ENCODE data around the gene FRMPD2.
"Not testable (repeated sequence)": the region's sequence is repeated elsewhere in the genome, so short reads cannot be mapped to it uniquely, and the experiment has no call there.

The FRMPD2 gene

DNA sequence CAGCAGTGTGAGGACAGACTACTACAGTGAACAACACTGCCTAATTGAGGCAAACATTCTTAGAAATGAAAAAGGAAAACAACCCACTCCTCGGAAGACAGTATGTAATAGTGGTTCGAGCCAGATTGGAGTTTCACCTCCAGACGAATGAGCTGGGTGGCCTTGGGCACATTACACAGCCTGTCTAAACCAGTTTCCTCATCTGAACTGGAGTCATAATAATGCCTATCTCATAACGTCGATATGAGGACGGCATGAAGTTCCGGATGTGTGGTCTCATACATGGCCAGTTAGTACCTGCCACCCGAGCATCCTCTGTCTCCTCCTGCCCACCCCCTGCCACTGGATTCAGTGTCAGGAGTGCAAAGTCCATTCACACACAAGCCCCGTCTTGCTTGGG, 15.8 kb upstream of the FRMPD2 start:
- DNase-seq (ENCODE audit: low read depth, low spot score): no peak

DNA sequence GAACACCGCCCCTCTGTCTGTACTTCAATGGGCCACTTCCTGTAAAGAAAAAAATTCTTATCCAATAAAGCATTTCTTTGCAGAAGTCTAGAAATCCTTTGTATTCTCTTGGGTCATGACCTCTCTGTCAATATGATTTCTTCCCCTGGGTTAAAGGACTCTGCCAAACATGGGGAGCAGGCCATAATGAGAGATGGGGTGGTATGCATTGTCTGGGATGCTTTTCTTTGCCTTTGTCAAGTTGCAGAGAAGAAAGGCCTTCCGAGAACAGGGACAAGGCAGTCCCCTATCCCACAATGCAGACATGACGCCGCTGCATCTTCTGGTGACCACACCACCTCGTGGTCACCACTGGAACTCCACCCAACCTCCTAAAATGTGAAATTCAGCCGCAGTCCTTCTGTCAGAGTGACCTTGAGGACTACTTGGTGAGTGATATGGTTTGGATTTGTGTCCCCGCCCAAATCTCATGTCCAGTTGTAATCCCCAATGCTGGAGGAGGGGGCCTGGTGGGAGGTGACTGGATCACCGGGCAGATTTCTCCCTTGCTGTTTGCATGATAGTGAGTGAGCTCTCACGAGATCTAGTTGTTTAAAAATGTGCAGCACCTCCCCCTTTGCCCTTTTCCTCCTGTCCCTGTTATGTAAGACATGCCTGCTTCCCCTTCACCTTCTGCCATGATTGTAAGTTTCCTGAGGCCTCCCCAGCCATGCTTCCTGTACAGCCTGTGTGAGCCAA, 15.2 kb upstream of the FRMPD2 start:
- DNase-seq (ENCODE audit: low read depth, low spot score): peak; percentile 63

DNA sequence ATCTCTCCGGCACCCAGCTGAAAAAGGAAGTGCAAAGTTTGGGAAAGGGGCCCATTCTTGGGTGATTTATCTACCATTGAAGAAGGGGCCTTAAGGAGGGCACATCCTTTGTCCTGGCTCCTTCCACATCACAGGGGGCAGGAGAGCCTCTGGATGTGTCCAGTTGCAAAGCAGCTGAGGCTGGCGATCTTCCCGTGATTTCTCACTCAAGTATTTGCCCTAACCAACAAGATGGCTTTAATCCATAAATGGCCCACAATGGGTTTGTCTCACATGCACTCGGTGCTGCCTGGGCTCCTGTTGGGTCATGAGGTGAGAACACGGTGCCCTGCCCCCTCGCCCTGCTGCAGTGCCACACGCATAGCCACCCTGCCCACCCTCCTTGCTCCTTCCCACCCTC, 14.2 kb upstream of the FRMPD2 start:
- DNase-seq (ENCODE audit: low read depth, low spot score): no peak

DNA sequence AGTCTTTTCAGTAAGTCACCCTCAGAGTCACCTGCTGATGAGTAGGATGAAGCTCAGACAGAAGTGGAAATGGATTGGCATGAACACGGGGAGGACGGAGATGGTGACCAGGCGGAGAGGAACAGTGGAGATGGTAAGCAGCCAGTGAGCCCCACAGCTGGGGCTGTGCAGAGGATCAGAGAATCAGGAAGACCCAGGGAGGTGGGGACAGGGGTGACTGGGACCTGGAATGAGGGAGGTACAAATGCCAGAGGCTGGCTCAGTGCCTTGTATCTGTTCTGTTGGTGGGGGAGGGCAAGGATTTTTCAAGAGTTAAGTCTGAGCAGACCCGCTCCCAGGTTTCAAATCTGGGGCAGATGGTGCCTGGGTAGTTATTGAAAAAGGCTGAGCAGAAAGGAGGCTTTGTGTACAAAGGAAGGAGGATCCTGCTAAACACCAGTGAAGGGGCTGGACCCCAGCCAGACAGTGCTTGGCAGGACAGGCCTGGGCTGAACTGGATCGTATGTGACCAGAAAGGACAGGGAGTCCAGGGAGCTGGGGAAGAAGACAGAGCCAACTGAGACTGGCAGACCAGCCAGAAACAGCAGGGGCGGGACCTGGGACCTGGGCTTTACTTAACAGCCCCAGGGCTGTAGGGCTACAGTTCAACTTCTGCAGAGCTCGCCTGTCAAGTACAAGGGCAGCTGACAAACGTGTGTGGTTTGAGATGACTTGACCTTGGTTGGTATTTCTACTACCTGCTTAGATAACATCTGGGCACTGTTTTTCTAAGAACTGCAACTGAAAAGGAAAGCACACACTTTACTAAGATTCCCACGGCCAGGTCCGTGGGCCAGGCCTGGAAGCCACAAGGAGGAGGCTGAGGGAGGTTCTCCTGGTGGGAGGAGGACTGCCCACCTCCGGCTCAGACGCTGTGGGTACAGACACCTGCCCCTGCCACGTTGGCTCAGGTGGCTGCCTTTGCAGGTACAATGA, 13.2 kb upstream of the FRMPD2 start:
- no peak for DNase-seq (ENCODE audit: low read depth, low spot score)

DNA sequence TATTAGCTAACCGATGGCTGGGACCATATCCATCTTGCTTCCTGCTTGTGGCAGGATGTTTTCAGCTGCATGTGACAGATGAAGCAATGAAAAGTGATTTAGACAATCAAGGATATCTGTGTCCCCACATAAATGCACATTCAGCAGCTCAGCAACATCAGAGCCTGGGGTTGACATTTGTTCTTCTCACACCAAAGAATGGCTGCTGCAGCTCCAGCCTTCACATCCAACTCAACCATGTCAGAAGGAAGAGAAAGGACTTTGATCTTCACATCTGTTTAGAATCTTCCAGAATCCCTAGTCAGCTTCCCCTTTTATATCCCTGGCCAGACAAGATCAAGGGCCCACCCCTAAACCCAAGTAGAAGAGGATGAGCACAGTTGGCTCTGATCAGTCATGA, 11.9 kb upstream of the FRMPD2 start:
- DNase-seq (ENCODE audit: low read depth, low spot score): no peak

DNA sequence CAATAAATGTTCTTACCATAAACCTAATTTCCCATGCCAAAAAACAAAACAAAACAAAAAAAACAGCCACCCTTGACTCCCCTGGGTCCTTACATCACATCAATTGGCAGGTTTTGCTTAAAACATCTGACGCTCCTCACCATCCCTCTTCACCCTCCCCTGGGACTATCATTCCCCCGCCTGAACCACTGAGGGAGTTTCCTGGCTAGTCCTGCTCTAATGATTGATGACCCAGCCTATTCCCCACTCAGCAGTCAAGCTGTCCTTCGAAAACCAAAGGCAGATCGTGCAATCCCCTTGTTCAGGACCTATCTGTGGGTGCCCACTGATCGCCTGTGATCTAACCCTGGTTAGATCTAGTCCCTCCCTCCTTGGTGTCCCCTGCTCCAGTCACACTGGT, 11.2 kb upstream of the FRMPD2 start:
- no peak for DNase-seq (ENCODE audit: low read depth, low spot score)

DNA sequence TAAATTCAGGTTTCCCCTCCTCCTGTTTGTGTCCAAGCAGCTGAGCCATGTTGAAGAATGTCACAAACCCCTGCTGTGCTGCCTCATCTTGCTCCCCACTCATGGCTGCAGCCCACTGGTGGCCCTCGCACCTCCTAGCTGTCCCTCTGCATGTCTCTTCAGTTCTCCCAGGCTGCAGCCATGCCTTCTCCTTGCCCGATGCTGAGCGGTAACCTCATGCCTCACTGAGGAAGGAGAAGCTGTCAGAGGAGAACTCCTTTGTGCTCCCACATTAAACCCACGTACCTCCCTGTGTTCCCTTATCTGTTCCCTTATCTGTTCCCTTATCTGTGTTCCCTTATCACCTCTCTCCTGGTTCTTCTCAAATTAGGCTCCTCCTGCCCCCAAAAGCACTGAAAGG, 10.3 kb upstream of the FRMPD2 start:
- no peak for DNase-seq (ENCODE audit: low read depth, low spot score)

DNA sequence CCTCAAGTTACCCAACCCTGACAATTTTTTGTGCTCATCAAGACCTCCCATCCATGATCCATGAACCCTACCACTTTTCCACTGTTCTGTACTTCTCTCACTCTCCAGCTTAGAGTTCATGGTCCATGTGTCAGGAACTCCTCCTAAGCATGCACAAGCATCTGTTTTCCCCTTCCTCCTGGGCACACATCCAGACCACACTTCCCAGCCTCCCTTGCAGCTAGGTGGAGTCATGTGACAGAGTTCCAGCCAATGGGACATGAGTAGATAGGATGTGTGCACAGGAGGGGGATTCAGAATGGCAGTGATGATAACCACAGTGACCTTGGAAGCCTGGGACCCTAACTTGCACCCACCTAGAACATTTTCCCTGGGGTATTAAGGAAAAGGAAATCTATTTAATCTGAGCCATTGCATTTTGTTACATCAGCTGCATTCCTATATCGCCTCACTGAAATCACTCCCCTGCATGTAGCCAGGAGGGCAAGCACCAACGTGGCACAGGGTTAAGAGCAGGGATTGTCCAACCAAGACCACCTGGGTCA, 9.6 kb upstream of the FRMPD2 start:
- DNase-seq (ENCODE audit: low read depth, low spot score): no peak

DNA sequence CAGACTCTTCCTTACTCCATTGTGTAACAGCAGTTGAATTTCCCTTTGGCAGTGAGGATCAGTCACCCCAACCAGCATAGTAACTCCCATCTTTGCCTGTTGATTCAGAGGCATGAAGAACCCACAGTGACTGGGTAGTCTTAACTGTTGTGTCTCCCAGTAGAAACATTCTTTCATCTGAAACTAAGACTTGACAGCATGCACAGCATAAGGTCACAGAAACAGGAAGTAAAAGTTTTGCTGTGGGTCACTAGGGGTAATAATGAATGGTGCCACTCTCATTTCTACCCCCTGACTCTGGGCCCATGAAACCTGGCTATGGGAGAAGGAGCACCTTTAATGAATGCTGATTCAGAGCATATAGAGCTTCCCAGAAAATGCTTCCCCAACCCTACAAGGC, 8.3 kb upstream of the FRMPD2 start:
- no peak for DNase-seq (ENCODE audit: low read depth, low spot score)

DNA sequence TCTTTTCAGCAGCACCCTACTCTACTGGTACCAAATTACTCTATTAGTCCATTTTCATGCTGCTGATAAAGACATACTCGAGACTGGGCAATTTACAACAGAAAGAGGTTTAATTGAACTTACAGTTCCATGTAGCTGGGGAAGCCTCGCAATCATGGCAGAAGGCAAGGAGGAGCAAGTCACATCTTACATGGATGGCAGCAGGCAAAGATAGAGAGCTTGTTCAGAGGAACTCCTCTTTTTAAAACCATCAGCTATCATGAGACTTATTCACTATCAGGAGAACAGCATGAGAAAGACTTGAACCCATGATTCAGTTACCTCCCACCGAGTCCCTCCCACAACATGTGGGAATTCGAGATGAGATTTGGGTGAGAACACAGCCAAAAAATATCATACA, 7.2 kb upstream of the FRMPD2 start:
- DNase-seq (ENCODE audit: low read depth, low spot score): not testable (repeated sequence)

DNA sequence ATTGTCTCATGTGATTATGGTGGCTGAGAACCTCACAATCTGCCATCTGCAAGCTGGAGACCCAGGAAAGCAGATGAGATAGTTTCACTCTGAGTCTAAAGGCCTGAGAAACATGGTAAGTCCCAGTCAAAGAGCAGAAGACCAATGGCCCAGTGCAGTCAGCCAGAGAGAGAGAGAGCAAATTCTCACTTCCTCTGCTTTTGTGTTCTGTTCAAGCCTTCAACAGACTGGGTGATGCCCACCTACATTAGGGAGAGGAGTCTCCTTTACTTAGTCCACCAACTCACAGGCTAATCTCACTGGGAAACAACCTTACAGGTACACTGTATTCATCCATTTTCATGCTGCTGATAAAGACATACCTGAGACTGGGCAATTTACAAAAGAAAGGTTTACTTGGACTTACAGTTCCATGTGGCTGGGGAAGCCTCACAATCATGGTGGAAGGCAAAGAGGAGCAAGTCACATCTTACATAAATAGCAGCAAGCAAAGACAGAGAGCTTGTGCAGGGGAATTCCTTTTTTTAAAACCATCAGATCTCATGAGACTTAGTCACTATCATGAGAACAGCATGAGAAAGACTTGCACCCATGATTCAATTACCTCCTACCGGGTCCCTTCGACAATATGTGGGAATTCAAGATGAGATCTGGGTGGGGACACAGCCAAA, 4.7 kb upstream of the FRMPD2 start:
- DNase-seq (ENCODE audit: low read depth, low spot score): no peak

DNA sequence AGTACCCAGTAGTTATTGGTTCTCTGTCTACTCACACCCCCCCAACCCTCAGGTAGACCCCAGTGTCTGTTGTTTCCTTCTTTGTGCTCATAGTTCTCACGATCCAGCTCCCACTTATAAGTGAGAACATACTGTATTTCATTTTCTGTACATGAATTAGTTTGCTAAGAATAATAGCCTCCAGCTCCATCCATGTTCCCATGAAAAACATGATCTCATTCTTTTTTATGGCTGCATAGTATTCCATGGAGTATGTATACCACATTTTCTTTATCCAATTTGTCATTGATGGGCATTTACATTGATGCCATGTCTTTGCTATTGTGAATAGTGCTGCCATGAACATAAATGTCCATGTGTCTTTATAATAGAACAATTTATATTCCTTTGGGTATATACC, 2.6 kb upstream of the FRMPD2 start:
- no peak for DNase-seq (ENCODE audit: low read depth, low spot score)

DNA sequence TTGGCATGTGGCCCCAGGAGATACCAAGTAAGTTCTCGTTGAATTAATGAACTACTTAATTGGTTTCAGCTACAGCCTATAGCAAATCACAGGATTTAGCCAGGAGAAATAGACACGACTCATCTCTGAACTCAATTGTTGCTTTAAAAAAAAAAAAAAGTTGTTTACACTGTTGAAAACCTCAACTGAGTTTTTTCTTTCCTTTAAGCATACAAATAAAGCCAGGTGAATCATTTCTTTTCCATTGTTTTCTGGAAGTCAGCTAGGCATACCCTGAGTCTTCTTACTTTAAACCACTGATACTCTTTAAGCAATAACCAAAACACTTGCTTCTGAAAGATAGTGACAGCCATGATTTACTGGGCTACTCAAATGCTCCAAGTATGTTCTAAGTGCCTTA, 755 bp downstream of the FRMPD2 start:
- DNase-seq (ENCODE audit: low read depth, low spot score): no peak

DNA sequence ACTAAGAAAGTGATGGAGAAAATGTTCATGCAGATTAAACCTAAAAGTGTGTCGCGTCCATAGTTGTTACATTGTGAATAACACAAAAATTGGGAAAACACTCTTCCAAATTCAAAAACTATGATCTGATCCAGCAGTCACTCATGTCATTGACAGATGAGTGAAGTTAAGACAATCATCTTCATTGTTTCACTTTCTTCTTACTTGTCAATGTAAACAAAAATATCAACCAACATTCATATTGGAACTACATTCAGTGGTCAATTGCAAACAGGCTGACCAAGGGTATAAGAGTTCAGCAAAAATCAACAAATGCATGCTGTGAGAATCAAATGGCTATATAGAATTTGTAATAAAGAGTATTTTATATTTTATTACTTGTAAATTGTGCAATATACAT, 1.8 kb downstream of the FRMPD2 start:
- DNase-seq (ENCODE audit: low read depth, low spot score): no peak

DNA sequence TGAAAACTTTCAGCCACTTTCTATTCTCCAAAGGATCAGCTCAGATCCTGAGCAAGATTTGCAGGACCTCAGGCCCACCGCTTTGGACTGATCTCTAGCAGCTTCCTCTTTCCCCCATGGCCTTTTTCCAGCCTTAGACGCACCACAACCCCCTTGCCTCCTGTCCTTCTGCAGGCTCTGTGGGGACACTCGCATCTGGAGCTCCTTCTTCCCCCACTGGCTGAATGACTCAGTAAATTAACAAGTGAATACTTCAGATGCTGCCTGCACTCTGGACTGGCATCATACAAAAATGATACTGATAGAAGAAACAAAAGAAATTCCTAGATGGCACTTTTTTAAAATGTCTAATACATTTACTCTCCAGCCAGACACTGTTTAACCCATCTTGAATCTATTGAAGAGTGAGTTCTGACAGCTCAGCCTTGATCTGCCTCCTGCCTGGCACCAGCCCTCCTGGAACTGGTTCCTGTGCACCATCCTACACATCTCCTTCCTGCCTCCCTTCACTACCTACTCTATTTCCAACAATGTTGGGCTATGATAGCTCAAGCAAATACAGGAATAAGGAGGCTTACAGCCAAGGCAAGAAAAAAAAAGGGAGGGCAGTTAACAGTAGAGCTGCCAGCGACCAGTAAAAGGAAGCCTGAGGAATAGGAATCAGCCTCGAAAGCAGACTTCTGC, 3.3 kb downstream of the FRMPD2 start:
- DNase-seq (ENCODE audit: low read depth, low spot score): no peak

DNA sequence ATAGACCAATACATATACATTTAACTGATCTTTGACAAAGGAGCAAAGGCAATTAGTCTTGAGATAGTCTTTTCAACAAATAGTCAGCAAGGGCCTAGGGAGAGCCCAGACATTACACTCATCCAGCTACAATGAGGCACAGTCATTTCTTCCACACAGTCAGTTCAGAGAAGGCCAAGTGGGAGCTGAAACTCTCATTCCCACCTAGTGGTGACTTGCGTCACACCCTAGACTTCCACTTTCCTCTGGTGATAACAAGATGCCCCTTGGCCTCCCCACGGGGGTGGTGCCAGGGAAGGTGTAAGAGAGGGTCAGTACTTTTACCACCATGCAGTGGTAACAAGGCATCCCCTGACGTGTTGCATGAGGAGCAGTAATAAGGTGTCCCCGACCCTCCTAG, 8.0 kb downstream of the FRMPD2 start:
- no peak for DNase-seq (ENCODE audit: low read depth, low spot score)

DNA sequence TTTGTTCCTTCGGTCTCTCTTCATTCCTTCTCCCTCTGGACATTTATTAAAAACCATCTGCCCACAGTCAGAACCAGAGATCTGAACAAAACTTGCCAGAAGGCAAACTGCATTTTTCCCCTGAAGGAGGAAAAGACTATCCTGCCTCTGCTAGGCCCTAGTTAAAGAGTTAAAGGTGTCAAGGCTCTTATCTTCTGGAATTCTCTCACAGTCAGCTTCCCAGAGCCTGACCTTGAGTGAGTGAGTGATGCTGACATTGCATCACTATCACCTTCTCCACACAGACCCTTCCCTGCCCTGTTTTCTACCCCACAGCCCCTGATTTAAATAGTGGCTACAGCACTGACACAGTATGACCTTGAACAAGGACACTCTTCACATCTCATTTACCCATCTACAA, 16.4 kb downstream of the FRMPD2 start:
- no peak for DNase-seq (ENCODE audit: low read depth, low spot score)

DNA sequence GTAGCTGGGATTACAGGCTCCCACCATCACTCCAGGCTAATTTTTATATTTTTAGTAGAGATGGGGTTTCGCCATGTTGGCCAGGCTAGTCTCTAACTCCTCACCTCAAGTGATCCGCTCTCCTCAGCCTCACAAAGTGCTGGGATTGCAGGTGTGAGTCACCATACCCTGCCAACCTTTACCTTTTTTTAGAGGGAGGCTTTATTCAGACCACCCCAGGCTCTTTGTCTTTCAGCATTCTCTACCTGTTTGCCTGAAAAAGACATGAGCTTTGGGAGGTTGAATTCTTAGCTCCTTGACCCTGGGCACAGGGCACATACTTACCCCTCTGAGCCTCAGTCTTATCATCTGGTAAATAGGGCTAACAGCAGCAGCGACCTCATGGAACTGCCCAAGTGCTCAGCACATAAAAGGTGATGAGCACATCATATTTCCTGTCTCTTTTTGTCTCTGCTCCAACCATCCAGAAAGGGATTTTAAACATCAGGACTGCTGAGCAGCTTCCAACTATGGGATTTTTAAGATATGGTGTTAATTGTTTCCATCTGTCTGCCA, 17.0 kb downstream of the FRMPD2 start:
- no peak for DNase-seq (ENCODE audit: low read depth, low spot score)

DNA sequence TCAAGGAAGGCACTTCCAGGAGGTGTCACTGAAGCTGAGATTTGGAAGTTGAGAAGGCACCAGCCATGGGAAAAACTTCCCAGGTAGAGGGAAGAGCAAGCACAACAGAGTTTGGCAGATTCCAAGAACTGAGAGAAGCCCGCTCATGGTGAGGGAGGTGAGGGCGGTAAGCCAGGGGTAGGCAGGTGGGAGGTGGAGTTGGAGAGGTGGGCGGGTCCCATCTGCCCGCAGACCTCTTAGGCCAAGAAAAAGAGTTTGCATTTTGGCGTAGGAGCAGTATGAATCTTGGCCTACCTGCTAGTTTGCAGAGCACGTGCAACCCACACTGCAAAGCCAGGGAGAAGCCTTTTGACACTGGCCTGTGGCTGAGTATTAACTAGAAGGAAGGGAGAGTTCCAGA, 18.8 kb downstream of the FRMPD2 start:
- DNase-seq (ENCODE audit: low read depth, low spot score): no peak

DNA sequence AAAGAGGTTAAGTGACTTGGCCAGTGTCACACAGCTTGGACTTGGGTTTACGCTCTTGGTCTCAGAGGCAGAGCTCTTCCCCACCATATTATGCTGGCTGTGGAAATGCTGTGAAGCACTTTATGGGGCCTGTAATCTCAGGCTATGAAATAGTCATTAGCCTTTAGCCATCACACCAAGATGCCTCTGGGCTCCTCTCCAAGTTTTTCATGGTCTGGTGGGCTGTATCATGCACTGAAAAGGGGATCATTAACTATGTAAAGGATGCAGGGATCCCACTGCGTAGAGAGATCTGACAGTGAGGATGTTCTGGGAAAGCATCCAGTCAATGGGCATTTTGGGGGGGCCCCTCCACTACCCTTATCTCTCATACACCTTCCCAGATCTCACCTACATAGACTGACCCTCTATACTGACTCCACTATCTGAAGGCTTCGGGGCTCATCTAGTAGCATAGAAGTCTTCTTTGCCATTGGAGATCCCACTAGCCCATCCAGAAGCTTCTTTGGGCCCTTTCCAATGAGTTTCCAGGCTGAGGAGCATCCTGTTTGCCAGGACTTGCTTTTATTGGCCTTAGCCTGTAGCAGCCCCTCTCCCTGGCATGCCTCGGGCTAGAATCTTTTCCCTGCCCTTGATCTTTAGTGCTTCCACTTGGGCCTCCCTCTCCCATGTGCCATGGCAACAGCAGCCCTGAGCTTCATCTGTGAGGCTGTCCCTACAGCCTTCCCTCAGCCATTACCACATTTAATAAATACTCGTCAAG, 19.6 kb downstream of the FRMPD2 start:
- no peak for DNase-seq (ENCODE audit: low read depth, low spot score)
